Measurements from ENCODE around the gene N4BP3. TPM values are rescaled to one million over a fixed set of nuclear protein-coding genes. Genes with fewer than 3 reads are reported as not detected.

Gene N4BP3
- total RNA-seq, 1 experiment from 2014 or later, result 4.8 TPM

GRCh38 chr5:178115814-178116142 lies 2.4 kb downstream of the N4BP3 start:
- TF ChIP-seq, protein P1, sequence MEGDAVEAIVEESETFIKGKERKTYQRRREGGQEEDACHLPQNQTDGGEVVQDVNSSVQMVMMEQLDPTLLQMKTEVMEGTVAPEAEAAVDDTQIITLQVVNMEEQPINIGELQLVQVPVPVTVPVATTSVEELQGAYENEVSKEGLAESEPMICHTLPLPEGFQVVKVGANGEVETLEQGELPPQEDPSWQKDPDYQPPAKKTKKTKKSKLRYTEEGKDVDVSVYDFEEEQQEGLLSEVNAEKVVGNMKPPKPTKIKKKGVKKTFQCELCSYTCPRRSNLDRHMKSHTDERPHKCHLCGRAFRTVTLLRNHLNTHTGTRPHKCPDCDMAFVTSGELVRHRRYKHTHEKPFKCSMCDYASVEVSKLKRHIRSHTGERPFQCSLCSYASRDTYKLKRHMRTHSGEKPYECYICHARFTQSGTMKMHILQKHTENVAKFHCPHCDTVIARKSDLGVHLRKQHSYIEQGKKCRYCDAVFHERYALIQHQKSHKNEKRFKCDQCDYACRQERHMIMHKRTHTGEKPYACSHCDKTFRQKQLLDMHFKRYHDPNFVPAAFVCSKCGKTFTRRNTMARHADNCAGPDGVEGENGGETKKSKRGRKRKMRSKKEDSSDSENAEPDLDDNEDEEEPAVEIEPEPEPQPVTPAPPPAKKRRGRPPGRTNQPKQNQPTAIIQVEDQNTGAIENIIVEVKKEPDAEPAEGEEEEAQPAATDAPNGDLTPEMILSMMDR (IDR thresholded peaks at IDR 0.05; ENCODE audit: unreplicated experiment), result no peak
- no peaks in the 10 kb centered on the region for H3K27me3 Mint-ChIP-seq (ENCODE audit: unreplicated experiment)
- H3K4me3 Mint-ChIP-seq (ENCODE audit: low read depth, unreplicated experiment), result no peak overlapping the region
- peaks cover 12% of the 10 kb centered on the region for H3K4me1 Mint-ChIP-seq (ENCODE audit: low read depth, unreplicated experiment)
- CTCF ChIA-PET, result interaction anchor here (0.7 kb wide), 1 partner anchor 88 kb away, joined by 7 read pairs; the partner anchor contains the start of gene HNRNPAB
- intact Hi-C loops (cut with micrococcal nuclease; ENCODE audit: unreplicated experiment), result no loop called here
- no peaks in the 10 kb centered on the region for H3K9me3 Mint-ChIP-seq (ENCODE audit: low read depth, unreplicated experiment)
- peaks cover 19% of the 10 kb centered on the region for H3K36me3 Mint-ChIP-seq (ENCODE audit: insufficient read depth, unreplicated experiment)
- no TSS peak for BruUV-seq (replicated peaks)
- no peak for DNase-seq
- H3K27ac Mint-ChIP-seq (ENCODE audit: unreplicated experiment), result no peak overlapping the region

DNA sequence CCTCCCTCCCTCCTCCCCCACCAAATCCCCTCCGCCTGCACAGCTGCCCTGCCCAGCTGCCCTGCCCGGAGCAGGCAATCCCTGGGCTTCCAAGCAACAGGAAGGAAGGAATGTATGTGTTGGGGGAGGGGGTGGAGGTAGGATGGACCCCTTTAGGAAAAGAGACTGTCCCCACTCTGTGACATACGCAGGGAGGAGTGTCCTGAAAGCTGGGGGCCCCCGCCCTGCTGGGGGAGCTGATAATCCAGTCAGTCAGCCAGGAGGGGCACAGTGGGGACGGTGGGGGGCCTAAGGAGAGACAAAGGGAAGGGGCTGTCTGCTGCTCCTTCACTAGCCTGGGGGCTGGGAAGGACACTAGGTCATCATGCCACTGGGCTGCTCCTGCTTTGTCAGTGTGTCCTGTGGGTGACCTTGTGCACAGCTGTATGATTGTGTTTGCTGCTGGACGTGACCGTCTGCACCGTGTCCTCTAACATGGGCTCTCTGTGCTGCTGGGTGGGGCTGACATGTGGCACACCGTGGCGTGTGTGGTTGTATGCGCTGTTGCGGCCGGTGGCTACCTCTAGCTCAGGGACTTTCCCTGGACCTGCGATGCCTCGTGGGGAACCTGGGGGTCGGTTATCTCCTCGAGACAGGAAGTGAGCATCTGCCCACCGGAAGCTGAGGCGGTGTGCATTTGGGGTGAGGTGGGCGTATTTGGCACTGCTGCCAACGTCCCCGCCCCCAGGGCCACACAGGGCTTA lies 3.0 kb downstream of the N4BP3 start:
- Mint-ChIP-seq H3K9me3 (ENCODE audit: low read depth, unreplicated experiment) (no peaks in the 10 kb centered on the region), H3K4me3 (ENCODE audit: low read depth, unreplicated experiment) (no peak overlapping the region), H3K4me1 (ENCODE audit: low read depth, unreplicated experiment) (peaks cover 12% of the 10 kb centered on the region), H3K27ac (ENCODE audit: unreplicated experiment) (no peak overlapping the region), H3K27me3 (ENCODE audit: unreplicated experiment) (no peaks in the 10 kb centered on the region), H3K36me3 (ENCODE audit: insufficient read depth, unreplicated experiment) (peaks cover 19% of the 10 kb centered on the region)
- TF ChIP-seq, protein P1 (IDR thresholded peaks at IDR 0.05; ENCODE audit: unreplicated experiment), result no peak
- intact Hi-C loops (cut with micrococcal nuclease; ENCODE audit: unreplicated experiment), result no loop called here
- no TSS peak for BruUV-seq (replicated peaks)
- no peak for DNase-seq
- CTCF ChIA-PET, result no interaction called here

DNA sequence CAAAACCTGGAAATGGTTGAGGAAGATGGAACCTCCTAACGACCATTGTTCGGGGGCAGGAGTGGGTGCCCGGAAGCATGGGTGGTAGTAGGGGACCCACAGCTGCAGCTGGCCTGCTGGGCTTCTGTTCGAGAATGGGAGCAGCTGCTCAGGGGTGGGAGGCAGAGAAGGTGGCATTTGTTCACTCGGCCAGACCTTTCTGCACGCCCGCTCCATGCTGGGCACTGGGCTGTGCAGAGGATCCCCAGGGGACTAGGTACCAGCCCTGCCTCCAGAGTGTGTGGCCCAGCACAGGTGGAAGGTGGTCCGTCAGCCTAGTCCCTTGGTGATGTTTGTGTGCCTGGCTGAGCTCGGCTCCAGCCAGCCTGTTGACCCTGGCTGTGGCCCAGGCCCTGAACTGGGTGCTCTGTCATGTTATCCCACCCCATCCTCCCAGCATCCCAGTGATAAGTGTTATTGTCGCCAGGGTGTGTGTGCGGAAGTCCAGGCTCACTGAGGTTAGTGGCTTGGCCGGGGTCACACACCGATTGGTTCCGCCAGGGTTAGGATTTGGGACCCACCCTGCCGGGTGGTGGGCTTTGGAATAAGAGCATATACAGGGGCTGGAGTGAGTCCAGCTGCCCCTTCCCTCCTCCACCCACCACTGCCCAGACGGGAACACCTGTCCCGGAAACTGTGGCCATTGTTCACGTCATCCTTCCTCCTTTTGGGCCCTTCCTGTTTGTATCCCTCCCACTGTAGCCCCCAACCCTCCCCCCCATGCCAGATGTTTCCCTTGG lies 4.8 kb downstream of the N4BP3 start:
- BruUV-seq (replicated peaks), result no TSS peak
- Mint-ChIP-seq H3K27ac (ENCODE audit: unreplicated experiment) (no peak overlapping the region), H3K27me3 (ENCODE audit: unreplicated experiment) (no peaks in the 10 kb centered on the region), H3K36me3 (ENCODE audit: insufficient read depth, unreplicated experiment) (peaks cover 14% of the 10 kb centered on the region), H3K4me1 (ENCODE audit: low read depth, unreplicated experiment) (peaks cover 12% of the 10 kb centered on the region), H3K4me3 (ENCODE audit: low read depth, unreplicated experiment) (no peak overlapping the region), H3K9me3 (ENCODE audit: low read depth, unreplicated experiment) (no peaks in the 10 kb centered on the region)
- intact Hi-C loops (cut with micrococcal nuclease; ENCODE audit: unreplicated experiment), result no loop called here
- CTCF ChIA-PET, result no interaction called here
- TF ChIP-seq, protein P1 (IDR thresholded peaks at IDR 0.05; ENCODE audit: unreplicated experiment), result no peak
- no peak for DNase-seq

GRCh38 chr5:178119915-178120606 lies 6.7 kb downstream of the N4BP3 start:
- Mint-ChIP-seq H3K9me3 (ENCODE audit: low read depth, unreplicated experiment) (no peaks in the 10 kb centered on the region), H3K4me1 (ENCODE audit: low read depth, unreplicated experiment) (peaks cover 19% of the 10 kb centered on the region), H3K36me3 (ENCODE audit: insufficient read depth, unreplicated experiment) (peaks cover 14% of the 10 kb centered on the region), H3K27ac (ENCODE audit: unreplicated experiment) (no peak overlapping the region), H3K4me3 (ENCODE audit: low read depth, unreplicated experiment) (no peak overlapping the region), H3K27me3 (ENCODE audit: unreplicated experiment) (no peaks in the 10 kb centered on the region)
- DNase-seq, result no peak
- CTCF ChIA-PET, result interaction anchor here (0.6 to 1.1 kb wide), 3 partner anchors 34 to 45 kb away, joined by 3 to 6 read pairs (median 5); no protein-coding TSS in a partner anchor
- intact Hi-C loops (cut with micrococcal nuclease; ENCODE audit: unreplicated experiment), result no loop called here
- no TSS peak for BruUV-seq (replicated peaks)
- TF ChIP-seq, protein P1 (IDR thresholded peaks at IDR 0.05; ENCODE audit: unreplicated experiment), result no peak
